Measurements from ENCODE around the gene PLEKHG2. TPM values are rescaled to one million over a fixed set of nuclear protein-coding genes. Genes with fewer than 3 reads are reported as not detected.

Gene PLEKHG2
- total and polyA plus RNA-seq, 9 of the 15 experiments (the other 6 are each of a cell fraction or from before 2014, with no cell fraction given), result 0.98 to 45.7 (median 9.8) TPM

GRCh38 chr19:39390751-39391437 is 21.6 kb upstream of the PLEKHG2 start, which contains the start of the genes MED29 and PAF1 (continued):
- TF ChIP-seq KAT8 (IDR thresholded peaks at IDR 0.05; ENCODE audit: low read depth), result no peak
- no peak for TF ChIP-seq ATF4 (CRISPR knock-in tag; IDR thresholded peaks at IDR 0.05)
- TF ChIP-seq MBD2 (IDR thresholded peaks at IDR 0.05; ENCODE audit: borderline replicate concordance, low read depth), result peak; percentile 98
- TF ChIP-seq NFE2L1 (tag; IDR thresholded peaks at IDR 0.05; ENCODE audit: borderline replicate concordance, low read depth), result no peak
- TF ChIP-seq SRSF9 (IDR thresholded peaks at IDR 0.05; ENCODE audit: borderline replicate concordance, low read depth, low read length), result no peak
- 0 out of 2 replicates have a peak, but pooled peaks have one; percentile 58 for TF ChIP-seq PHF21A (IDR thresholded peaks at IDR 0.05; ENCODE audit: borderline replicate concordance, low read depth)
- no peak for TF ChIP-seq RBM39 (optimal IDR thresholded peaks at IDR 0.05; ENCODE audit: low read depth, low read length)
- TF ChIP-seq SUPT5H (IDR thresholded peaks at IDR 0.05), result peak; percentile 93; the same call in 1 of the 2 replicates
- TF ChIP-seq USF2 (CRISPR knock-in tag; IDR thresholded peaks at IDR 0.05), result no peak
- no peak for TF ChIP-seq ZNF699 (CRISPR knock-in tag; IDR thresholded peaks at IDR 0.05; ENCODE audit: insufficient replicate concordance)
- TF ChIP-seq, protein P1, sequence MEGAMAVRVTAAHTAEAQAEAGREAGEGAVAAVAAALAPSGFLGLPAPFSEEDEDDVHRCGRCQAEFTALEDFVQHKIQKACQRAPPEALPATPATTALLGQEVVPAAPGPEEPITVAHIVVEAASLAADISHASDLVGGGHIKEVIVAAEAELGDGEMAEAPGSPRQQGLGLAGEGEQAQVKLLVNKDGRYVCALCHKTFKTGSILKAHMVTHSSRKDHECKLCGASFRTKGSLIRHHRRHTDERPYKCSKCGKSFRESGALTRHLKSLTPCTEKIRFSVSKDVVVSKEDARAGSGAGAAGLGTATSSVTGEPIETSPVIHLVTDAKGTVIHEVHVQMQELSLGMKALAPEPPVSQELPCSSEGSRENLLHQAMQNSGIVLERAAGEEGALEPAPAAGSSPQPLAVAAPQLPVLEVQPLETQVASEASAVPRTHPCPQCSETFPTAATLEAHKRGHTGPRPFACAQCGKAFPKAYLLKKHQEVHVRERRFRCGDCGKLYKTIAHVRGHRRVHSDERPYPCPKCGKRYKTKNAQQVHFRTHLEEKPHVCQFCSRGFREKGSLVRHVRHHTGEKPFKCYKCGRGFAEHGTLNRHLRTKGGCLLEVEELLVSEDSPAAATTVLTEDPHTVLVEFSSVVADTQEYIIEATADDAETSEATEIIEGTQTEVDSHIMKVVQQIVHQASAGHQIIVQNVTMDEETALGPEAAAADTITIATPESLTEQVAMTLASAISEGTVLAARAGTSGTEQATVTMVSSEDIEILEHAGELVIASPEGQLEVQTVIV (CRISPR knock-in tag; IDR thresholded peaks at IDR 0.05; ENCODE audit: borderline replicate concordance), result peak; percentile 89
- TF ChIP-seq BRF1 (IDR thresholded peaks at IDR 0.05; ENCODE audit: borderline replicate concordance, extremely low read depth, insufficient read length), result no peak
- peak; percentile 92 for TF ChIP-seq JUND (IDR thresholded peaks at IDR 0.05; ENCODE audit: borderline replicate concordance, low read depth, low read length)
- peak; percentile 83; the same call in 2 of the 3 replicates for TF ChIP-seq JUND (tag; IDR thresholded peaks at IDR 0.05; ENCODE audit: borderline replicate concordance, low read depth, low read length)
- TF ChIP-seq, protein P2, sequence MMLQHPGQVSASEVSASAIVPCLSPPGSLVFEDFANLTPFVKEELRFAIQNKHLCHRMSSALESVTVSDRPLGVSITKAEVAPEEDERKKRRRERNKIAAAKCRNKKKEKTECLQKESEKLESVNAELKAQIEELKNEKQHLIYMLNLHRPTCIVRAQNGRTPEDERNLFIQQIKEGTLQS (IDR thresholded peaks at IDR 0.05), result peak; percentile 96
- TF ChIP-seq, protein P2 (CRISPR knock-in tag; conservative IDR thresholded peaks at IDR 0.05), result 0 out of 2 replicates have a peak, but pooled peaks have one; percentile 70
- TF ChIP-seq ZNF707 (CRISPR knock-in tag; conservative IDR thresholded peaks at IDR 0.05), result no peak
- TF ChIP-seq PHB2 (IDR thresholded peaks at IDR 0.05; ENCODE audit: low read depth), result no peak
- TF ChIP-seq ZNF511 (CRISPR knock-in tag; IDR thresholded peaks at IDR 0.05), result peak; percentile 88
- TF ChIP-seq OTX1 (CRISPR knock-in tag; IDR thresholded peaks at IDR 0.05), result no peak
- TF ChIP-seq L3MBTL2 (IDR thresholded peaks at IDR 0.05), result no peak; the same call in none of the 2 replicates
- no peak for TF ChIP-seq ZSCAN29 (IDR thresholded peaks at IDR 0.05)
